PFSK-1 (cell line): ENCODE data around the gene GALNT9.

Experiments used
- FOXP2 ChIP-seq: optimal IDR thresholded peaks from 2 replicates; pipeline ENCODE3; 2011; ENCODE audit warnings: borderline replicate concordance, control low read depth, inconsistent platforms; ENCODE audit not compliant: insufficient read depth; ENCODE audit errors: extremely low read length, extremely low read depth
- POLR2AphosphoS5 ChIP-seq: IDR thresholded peaks from 2 replicates; pipeline ENCODE4 v1.6.1; 2012; ENCODE audit warnings: low read depth, mild to moderate bottlenecking, control low read depth, low read length, moderate library complexity
- SIN3A ChIP-seq: IDR thresholded peaks from 2 replicates; pipeline ENCODE4 v1.6.1; 2012; ENCODE audit warnings: mild to moderate bottlenecking, low read length, moderate library complexity, borderline replicate concordance; ENCODE audit not compliant: insufficient read depth
- TAF1 ChIP-seq: IDR thresholded peaks from 2 replicates; pipeline ENCODE4 v1.6.1; 2012; ENCODE audit warnings: low read length, control low read depth, borderline replicate concordance; ENCODE audit not compliant: insufficient read depth
- TF ChIP-seq, protein P1 (sequence below), 2 experiments: IDR thresholded peaks; 2 replicates each; pipeline versions ENCODE4 v1.6.1 to v1.8.0; 2011 to 2012; ENCODE audit warnings: low read depth in 2 of 2, low read length in 2 of 2, control low read depth in 1 of 2, inconsistent platforms in 1 of 2, mild to moderate bottlenecking in 1 of 2, moderate library complexity in 1 of 2; ENCODE audit not compliant: insufficient read depth in 1 of 2

GALNT9 gene

DNA sequence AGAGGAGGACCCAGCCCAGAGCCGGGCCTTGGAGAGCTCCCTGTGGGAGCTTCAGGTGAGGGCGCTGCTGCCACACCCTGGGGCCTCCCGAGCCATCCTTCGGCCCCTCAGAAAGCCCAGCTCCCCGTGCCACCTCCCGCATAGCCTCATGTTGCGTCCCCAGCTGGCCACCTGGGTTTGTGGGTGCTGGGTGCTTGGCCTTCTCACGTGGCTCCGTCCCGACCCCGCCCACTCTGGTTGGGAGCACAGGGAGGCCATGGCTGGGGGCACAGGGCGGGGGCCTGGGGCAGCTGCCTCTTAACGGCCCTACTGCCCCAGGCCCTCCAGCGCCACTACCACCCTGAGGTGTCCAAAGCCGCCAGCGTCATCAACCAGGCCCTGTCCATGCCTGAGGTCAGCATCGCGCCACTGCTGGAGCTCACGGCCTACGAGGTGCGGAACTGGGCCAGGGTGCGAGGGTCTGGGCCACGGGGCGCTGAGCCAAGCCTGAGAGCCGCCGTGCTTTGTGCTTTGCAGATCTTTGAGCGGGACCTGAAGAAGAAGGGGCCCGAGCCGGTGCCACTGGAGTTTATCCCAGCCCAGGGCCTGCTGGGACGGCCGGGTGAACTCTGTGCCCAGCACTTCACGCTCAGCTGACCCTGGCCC is 177.5 kb downstream of the GALNT9 start:
- TF ChIP-seq, protein P1, sequence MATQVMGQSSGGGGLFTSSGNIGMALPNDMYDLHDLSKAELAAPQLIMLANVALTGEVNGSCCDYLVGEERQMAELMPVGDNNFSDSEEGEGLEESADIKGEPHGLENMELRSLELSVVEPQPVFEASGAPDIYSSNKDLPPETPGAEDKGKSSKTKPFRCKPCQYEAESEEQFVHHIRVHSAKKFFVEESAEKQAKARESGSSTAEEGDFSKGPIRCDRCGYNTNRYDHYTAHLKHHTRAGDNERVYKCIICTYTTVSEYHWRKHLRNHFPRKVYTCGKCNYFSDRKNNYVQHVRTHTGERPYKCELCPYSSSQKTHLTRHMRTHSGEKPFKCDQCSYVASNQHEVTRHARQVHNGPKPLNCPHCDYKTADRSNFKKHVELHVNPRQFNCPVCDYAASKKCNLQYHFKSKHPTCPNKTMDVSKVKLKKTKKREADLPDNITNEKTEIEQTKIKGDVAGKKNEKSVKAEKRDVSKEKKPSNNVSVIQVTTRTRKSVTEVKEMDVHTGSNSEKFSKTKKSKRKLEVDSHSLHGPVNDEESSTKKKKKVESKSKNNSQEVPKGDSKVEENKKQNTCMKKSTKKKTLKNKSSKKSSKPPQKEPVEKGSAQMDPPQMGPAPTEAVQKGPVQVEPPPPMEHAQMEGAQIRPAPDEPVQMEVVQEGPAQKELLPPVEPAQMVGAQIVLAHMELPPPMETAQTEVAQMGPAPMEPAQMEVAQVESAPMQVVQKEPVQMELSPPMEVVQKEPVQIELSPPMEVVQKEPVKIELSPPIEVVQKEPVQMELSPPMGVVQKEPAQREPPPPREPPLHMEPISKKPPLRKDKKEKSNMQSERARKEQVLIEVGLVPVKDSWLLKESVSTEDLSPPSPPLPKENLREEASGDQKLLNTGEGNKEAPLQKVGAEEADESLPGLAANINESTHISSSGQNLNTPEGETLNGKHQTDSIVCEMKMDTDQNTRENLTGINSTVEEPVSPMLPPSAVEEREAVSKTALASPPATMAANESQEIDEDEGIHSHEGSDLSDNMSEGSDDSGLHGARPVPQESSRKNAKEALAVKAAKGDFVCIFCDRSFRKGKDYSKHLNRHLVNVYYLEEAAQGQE (IDR thresholded peaks at IDR 0.05; ENCODE audit: insufficient read depth in 1 of 2, low read depth in 2 of 2, low read length in 2 of 2) = no peak
- TF ChIP-seq SIN3A = no peak
- no peak for TF ChIP-seq TAF1
- no peak for TF ChIP-seq POLR2AphosphoS5
- TF ChIP-seq FOXP2 = no peak

GRCh38 chr12:132151145-132151765 is 178.1 kb downstream of the GALNT9 start:
- TF ChIP-seq FOXP2 (no peak), TAF1 (no peak), SIN3A (no peak), POLR2AphosphoS5 (no peak)
- TF ChIP-seq, protein P1 (IDR thresholded peaks at IDR 0.05; ENCODE audit: insufficient read depth in 1 of 2, low read depth in 2 of 2, low read length in 2 of 2) = no peak

- TF ChIP-seq TAF1 = no peak
- TF ChIP-seq, protein P1 (IDR thresholded peaks at IDR 0.05; ENCODE audit: insufficient read depth in 1 of 2, low read depth in 2 of 2, low read length in 2 of 2) = no peak
- TF ChIP-seq POLR2AphosphoS5 = no peak
- TF ChIP-seq FOXP2 = no peak
- TF ChIP-seq SIN3A = no peak
Observed at GRCh38 chr12:132150780-132151144, 178.6 kb downstream of the GALNT9 start.

DNA sequence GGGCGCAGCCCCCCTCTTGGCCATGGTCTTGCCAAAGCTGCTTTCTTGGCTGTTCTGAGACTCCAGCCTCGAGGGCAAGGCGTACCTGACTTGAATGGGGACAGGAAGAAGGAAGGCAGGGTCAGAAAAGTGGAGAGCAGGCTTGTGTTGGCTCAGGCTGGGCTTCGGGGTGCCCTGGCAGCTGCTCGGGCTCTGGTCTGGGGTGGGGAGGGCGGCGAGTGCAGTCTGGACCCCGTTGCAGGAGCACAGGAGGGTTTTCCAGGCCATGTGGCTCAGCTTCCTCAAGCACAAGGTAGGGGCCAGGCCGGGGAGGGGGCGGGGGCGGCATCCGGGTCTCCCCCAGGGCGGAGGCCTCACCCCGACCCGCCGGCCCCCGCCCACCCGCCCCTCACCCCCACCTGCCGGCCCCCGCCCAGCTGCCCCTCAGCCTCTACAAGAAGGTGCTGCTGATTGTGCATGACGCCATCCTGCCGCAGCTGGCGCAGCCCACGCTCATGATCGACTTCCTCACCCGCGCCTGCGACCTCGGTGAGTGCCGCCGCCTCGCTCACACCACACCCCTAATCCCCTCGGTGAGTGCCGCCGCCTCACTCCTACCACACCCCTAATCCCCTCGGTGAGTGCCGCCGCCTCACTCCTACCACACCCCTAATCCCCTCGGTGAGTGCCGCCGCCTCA is 180.9 kb downstream of the GALNT9 start:
- no peak for TF ChIP-seq TAF1
- TF ChIP-seq, protein P1 (IDR thresholded peaks at IDR 0.05; ENCODE audit: insufficient read depth in 1 of 2, low read depth in 2 of 2, low read length in 2 of 2) = no peak
- TF ChIP-seq FOXP2 = no peak
- no peak for TF ChIP-seq SIN3A
- no peak for TF ChIP-seq POLR2AphosphoS5
